ENCODE measurements around the gene CCDC134. TPM values are rescaled to one million over a fixed set of nuclear protein-coding genes. Genes with fewer than 3 reads are reported as not detected.

The CCDC134 gene
- total and polyA plus RNA-seq, 7 donors = 2.2 to 7.8 (median 4.9) TPM

GRCh38 chr22:41830174-41830573, 29.7 kb downstream of the CCDC134 start:
- 86 to 98% (median 96%) methylated on average over 3 of the region's 3 CpGs for WGBS, 3 donors
- TF ChIP-seq, protein P1, sequence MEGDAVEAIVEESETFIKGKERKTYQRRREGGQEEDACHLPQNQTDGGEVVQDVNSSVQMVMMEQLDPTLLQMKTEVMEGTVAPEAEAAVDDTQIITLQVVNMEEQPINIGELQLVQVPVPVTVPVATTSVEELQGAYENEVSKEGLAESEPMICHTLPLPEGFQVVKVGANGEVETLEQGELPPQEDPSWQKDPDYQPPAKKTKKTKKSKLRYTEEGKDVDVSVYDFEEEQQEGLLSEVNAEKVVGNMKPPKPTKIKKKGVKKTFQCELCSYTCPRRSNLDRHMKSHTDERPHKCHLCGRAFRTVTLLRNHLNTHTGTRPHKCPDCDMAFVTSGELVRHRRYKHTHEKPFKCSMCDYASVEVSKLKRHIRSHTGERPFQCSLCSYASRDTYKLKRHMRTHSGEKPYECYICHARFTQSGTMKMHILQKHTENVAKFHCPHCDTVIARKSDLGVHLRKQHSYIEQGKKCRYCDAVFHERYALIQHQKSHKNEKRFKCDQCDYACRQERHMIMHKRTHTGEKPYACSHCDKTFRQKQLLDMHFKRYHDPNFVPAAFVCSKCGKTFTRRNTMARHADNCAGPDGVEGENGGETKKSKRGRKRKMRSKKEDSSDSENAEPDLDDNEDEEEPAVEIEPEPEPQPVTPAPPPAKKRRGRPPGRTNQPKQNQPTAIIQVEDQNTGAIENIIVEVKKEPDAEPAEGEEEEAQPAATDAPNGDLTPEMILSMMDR (IDR thresholded peaks at IDR 0.05) = no peak
- H3K9me3 ChIP-seq = no peaks in the 10 kb centered on the region
- H3K4me1 ChIP-seq = peaks cover 28% of the 10 kb centered on the region
- no peak overlapping the region for H3K27ac ChIP-seq
- DNase-seq (no peak), ATAC-seq (no peak)
- intact Hi-C loops (cut with DNase I) = loop anchor here in 1 of 2 donors (10.0 kb wide), 1 partner anchor 65 kb away; no protein-coding TSS in a partner anchor
- no peaks in the 10 kb centered on the region for H3K36me3 ChIP-seq (ENCODE audit: insufficient read depth in 1 of 2, low read depth in 1 of 2)
- H3K27me3 ChIP-seq (ENCODE audit: insufficient read depth in 3 of 3, low read length in 2 of 3) = no peaks in the 10 kb centered on the region
- H3K4me3 ChIP-seq = no peak overlapping the region

GRCh38 chr22:41831383-41831782, 30.9 kb downstream of the CCDC134 start:
- Histone ChIP-seq H3K9me3 (no peaks in the 10 kb centered on the region), H3K36me3 (ENCODE audit: insufficient read depth in 1 of 2, low read depth in 1 of 2) (peaks cover 3 to 8% of the 10 kb centered on the region in 2 donors), H3K27ac (peak overlapping the region; percentile 92), H3K4me3 (no peak overlapping the region), H3K4me1 (peaks cover 17% of the 10 kb centered on the region), H3K27me3 (ENCODE audit: insufficient read depth in 3 of 3, low read length in 2 of 3) (no peaks in the 10 kb centered on the region)
- DNase-seq (peak in 1 of 2 donors; percentile 31), ATAC-seq (no peak)
- TF ChIP-seq, protein P1 (IDR thresholded peaks at IDR 0.05) = no peak
- 26 to 46% (median 32%) methylated on average over 6 of the region's 6 CpGs for WGBS, 3 donors
- intact Hi-C loops (cut with DNase I) = loop anchor here in 1 of 2 donors (10.0 kb wide), 1 partner anchor 63 kb away; no protein-coding TSS in a partner anchor

DNA sequence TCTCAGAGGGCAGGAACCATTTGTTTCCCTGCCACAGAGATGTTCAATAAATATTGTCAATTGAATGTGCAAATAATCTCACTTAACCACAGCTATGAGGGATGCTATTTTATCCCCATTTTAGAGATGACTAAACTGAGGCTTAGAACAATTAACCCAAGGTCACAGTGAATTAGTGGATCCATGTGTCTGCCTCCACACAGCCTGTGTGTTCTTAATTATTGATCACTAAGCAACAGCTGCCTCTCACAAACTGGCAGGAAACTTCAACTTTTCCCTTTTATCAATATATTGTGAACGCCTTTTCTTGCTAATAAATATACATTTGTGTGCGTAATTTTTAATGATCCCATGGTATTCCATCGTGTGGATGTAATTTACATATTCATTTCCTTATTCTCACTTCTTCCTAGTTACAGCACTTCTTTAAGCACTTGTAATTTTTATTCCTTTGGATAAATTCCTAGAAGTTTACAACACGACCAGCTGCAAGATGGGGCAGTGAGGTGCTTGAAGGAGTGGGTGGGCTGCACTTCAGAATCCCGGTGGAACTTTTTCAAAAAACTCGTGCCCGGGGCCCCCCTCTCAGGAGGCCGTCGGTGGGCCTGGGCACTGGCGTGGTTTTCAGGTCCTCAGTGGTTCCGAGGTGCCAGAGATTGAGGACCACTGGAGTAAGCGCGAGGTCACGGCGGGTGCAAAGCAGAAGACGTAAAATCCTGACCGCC, 31.5 kb downstream of the CCDC134 start:
- TF ChIP-seq, protein P1 (IDR thresholded peaks at IDR 0.05) = no peak
- Histone ChIP-seq H3K4me3 (peak overlapping the region; percentile 78), H3K9me3 (no peaks in the 10 kb centered on the region), H3K27ac (peak overlapping the region; percentile 92), H3K27me3 (ENCODE audit: insufficient read depth in 3 of 3, low read length in 2 of 3) (no peaks in the 10 kb centered on the region), H3K36me3 (ENCODE audit: insufficient read depth in 1 of 2, low read depth in 1 of 2) (peaks cover 3 to 14% of the 10 kb centered on the region in 2 donors), H3K4me1 (peaks cover 10% of the 10 kb centered on the region)
- intact Hi-C loops (cut with DNase I) = loop anchor here in 1 of 2 donors (10.0 kb wide), 1 partner anchor 63 kb away; no protein-coding TSS in a partner anchor
- 13 to 20% (median 13%) methylated on average over 17 of the region's 17 CpGs for WGBS, 3 donors
- DNase-seq (no peak), ATAC-seq (no peak)

GRCh38 chr22:41832553-41833368, 32.3 kb downstream of the CCDC134 start, which contains the start of gene SREBF2:
SREBF2 (plus strand) TSS chr22:41833105; CDS start chr22:41833271, 166 bp downstream.
- H3K4me3 ChIP-seq = peak within 1 kb of the TSS; percentile 78
- H3K36me3 ChIP-seq (ENCODE audit: insufficient read depth in 1 of 2, low read depth in 1 of 2) = peaks cover 3 to 17% of the 10 kb centered on the region in 2 donors
- peak; percentile 100 for DNase-seq
- H3K27me3 ChIP-seq (ENCODE audit: insufficient read depth in 3 of 3, low read length in 2 of 3) = no peaks in the 10 kb centered on the region
- TF ChIP-seq, protein P1 (IDR thresholded peaks at IDR 0.05) = no peak
- ATAC-seq = peak; percentile 95 to 97 (median 95)
- intact Hi-C loops (cut with DNase I) = loop anchor here in 1 of 2 donors (10.0 kb wide), 1 partner anchor 62 kb away; no protein-coding TSS in a partner anchor
- peaks cover 3% of the 10 kb centered on the region for H3K4me1 ChIP-seq
- peak within 1 kb of the TSS; percentile 92 for H3K27ac ChIP-seq
- H3K9me3 ChIP-seq = no peaks in the 10 kb centered on the region
- 0 to 1% (median 0%) methylated on average over 59 to 75 of the region's 75 CpGs for WGBS, 3 donors
